Measurements from ENCODE around the gene FAM8A1. TPM values are rescaled to one million over a fixed set of nuclear protein-coding genes. Genes with fewer than 3 reads are reported as not detected.

The FAM8A1 gene
- total and polyA plus RNA-seq, 8 donors, result 4.7 to 15.9 (median 11.3) TPM

DNA sequence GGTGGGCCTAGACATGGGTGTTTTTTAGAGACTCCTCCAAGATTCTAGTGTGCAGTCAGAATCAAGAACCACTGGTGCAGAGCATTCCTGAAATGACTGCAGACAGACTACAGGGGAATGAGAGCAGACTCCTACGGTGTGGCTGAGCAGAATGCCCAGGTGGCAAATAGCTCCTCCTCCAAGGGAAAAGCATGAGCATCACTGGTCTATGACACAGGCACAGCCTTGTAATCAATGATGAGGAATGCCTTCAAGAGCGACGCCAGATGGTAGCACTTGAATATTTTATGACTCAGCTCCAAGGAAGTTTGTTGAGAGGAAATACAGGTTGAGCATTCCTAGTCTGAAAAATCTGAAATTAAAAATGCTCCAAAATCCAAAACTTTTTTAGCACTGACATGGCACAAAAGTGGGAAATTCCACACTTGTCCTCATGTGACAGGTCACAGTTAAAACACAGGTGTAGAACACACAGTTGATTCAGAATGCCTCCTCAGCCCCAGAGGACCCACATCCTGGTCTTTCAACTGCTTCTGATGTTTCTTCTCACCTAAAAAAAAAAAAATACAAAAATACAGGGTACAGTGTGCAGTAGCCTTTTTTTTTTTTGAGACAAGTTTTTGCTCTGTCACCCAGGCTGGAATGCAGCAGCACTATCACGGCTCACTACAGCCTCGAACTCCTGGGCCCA is 10.6 kb upstream of the FAM8A1 start:
- intact Hi-C loops (cut with DNase I), result loop anchor here in 2 of 3 donors (10.0 kb wide), 2 partner anchors 215 to 435 kb away; no protein-coding TSS in a partner anchor
- FAIRE-seq, result no peak
- WGBS, 2 donors, result 71 to 72% methylated on average over 5 of the region's 5 CpGs
- H3K36me3 ChIP-seq, result no peaks in the 10 kb centered on the region
- H3K4me3 ChIP-seq, result no peak overlapping the region
- H3K27ac ChIP-seq, result no peak overlapping the region
- no peaks in the 10 kb centered on the region for H3K27me3 ChIP-seq
- no peaks in the 10 kb centered on the region for H3K4me1 ChIP-seq
- TF ChIP-seq, protein P1, sequence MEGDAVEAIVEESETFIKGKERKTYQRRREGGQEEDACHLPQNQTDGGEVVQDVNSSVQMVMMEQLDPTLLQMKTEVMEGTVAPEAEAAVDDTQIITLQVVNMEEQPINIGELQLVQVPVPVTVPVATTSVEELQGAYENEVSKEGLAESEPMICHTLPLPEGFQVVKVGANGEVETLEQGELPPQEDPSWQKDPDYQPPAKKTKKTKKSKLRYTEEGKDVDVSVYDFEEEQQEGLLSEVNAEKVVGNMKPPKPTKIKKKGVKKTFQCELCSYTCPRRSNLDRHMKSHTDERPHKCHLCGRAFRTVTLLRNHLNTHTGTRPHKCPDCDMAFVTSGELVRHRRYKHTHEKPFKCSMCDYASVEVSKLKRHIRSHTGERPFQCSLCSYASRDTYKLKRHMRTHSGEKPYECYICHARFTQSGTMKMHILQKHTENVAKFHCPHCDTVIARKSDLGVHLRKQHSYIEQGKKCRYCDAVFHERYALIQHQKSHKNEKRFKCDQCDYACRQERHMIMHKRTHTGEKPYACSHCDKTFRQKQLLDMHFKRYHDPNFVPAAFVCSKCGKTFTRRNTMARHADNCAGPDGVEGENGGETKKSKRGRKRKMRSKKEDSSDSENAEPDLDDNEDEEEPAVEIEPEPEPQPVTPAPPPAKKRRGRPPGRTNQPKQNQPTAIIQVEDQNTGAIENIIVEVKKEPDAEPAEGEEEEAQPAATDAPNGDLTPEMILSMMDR (IDR thresholded peaks at IDR 0.05), result no peak
- peak in 3 of 4 donors; percentile 64 to 81 (median 65) for ATAC-seq
- H3K9me3 ChIP-seq, result no peaks in the 10 kb centered on the region
- DNase-seq, result no peak

DNA sequence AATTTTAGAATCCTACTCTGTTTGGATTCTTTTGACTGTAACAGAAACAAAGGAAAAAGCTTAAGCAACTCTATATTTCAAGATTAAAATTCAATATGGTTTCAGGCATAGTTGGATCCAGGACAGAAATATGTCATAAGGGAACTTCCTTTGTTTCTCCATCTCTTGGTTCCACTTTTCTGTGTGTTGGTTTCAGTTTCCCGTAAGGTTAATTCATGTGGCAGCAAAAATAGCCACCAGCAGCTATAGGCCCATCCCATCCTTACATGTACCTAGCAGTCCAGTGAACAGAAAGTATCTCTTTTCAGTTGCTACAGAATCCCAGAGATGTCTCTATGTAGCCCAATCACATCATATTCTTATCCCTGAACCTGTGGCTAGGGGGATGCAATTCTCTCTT is 8.8 kb upstream of the FAM8A1 start:
- Histone ChIP-seq H3K36me3 (no peaks in the 10 kb centered on the region), H3K27ac (no peak overlapping the region), H3K4me1 (no peaks in the 10 kb centered on the region), H3K27me3 (no peaks in the 10 kb centered on the region), H3K9me3 (no peaks in the 10 kb centered on the region), H3K4me3 (no peak overlapping the region)
- intact Hi-C loops (cut with DNase I), result loop anchor here in 1 of 3 donors (10.0 kb wide), 1 partner anchor 214 kb away; no protein-coding TSS in a partner anchor
- no peak for ATAC-seq
- DNase-seq, result no peak
- no peak for FAIRE-seq
- TF ChIP-seq, protein P1 (IDR thresholded peaks at IDR 0.05), result no peak
- 91 to 96% methylated on average over 1 of the region's 1 CpG for WGBS, 2 donors

DNA sequence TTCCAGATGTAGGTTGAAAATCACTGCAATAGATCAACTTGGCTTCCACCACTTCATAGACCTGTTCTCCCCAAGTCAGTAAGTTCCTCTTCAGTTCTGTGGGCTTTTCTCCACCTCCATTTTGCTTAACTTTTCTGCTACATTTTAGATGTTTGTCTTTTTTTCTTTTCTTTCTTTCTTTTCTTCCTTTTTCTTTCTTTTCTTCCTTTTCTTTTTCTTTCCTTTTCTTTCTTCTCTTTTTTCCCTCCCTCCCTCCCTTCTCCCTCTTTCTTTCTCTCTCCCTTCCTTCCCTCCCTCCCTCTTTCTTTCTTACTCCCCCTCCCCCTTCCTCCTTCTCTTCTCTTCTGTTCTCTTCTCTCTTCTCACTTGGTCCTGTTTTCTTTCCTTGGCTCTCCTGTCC is 6.9 kb upstream of the FAM8A1 start:
- FAIRE-seq, result no peak
- TF ChIP-seq, protein P1 (IDR thresholded peaks at IDR 0.05), result no peak
- no peaks in the 10 kb centered on the region for H3K36me3 ChIP-seq
- no peak for DNase-seq
- no peak for ATAC-seq
- intact Hi-C loops (cut with DNase I), result loop anchor here in 1 of 3 donors (10.0 kb wide), 1 partner anchor 212 kb away; no protein-coding TSS in a partner anchor
- no peak overlapping the region for H3K27ac ChIP-seq
- H3K4me1 ChIP-seq, result no peaks in the 10 kb centered on the region
- H3K9me3 ChIP-seq, result no peaks in the 10 kb centered on the region
- no peak overlapping the region for H3K4me3 ChIP-seq
- no peaks in the 10 kb centered on the region for H3K27me3 ChIP-seq

DNA sequence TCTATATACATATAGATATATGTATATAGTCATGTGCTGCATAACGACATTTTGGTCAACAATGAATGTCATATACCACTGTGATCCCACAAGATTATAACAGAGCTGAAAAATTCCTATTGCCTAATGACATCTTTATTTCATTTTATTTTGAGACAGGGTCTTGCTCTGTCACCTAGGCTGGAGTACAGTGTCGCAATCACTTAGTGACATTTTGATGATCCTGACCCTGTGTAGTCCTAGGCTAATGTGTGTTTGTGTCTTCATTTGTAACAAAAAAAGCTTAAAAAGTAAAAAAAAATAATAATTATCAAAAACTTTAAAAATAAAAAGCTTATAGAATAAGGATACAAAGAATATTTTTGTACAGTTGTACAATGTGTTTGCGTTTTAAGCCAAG is 4.0 kb upstream of the FAM8A1 start:
- intact Hi-C loops (cut with DNase I), result loop anchor here in 1 of 3 donors (10.0 kb wide), 1 partner anchor 209 kb away; no protein-coding TSS in a partner anchor
- DNase-seq, result no peak
- H3K4me3 ChIP-seq, result no peak overlapping the region
- H3K36me3 ChIP-seq, result no peaks in the 10 kb centered on the region
- FAIRE-seq, result no peak
- no peaks in the 10 kb centered on the region for H3K9me3 ChIP-seq
- WGBS, 2 donors, result 90 to 93% methylated on average over 3 of the region's 3 CpGs
- ATAC-seq, result no peak
- no peaks in the 10 kb centered on the region for H3K27me3 ChIP-seq
- no peak overlapping the region for H3K27ac ChIP-seq
- H3K4me1 ChIP-seq, result no peaks in the 10 kb centered on the region
- TF ChIP-seq, protein P1 (IDR thresholded peaks at IDR 0.05), result no peak
